Amniotic epithelial cell (primary cell): ENCODE measurements around the gene KRTAP6-1.
A peak's percentile ranks its signal among the peaks of the same experiment; 100 is the strongest.

Experiments
- DNase-seq: peaks from one replicate; pipeline ENCODE4 v3.0.0-alpha.2; 2010; ENCODE audit warnings: low read depth

KRTAP6-1 gene, protein sequence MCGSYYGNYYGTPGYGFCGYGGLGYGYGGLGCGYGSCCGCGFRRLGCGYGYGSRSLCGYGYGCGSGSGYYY

DNA sequence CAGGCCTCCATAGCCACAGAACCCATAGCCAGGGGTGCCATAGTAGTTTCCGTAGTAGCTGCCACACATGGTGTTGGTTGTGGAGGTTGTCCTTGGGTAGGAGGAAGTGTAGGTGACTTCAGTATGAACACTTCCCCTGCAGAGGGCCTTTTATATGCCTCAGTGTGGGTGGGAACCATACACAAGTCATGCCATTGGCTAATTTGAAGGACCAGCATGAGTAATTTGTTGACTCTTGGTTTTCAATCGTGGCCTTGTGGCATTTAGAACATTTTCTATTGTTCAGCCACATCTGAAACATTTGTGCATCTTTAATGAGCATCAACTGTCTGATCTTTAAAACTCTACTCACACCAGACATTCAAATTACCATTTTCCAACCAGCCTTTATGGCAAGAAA lies at the start of gene KRTAP6-1:
Gene KRTAP6-1, minus strand, starts transcription at position 95 of the 400 bp plus-strand sequence. Its CDS starts 26 bp downstream, at position 69.
- DNase-seq, result no peak

DNA sequence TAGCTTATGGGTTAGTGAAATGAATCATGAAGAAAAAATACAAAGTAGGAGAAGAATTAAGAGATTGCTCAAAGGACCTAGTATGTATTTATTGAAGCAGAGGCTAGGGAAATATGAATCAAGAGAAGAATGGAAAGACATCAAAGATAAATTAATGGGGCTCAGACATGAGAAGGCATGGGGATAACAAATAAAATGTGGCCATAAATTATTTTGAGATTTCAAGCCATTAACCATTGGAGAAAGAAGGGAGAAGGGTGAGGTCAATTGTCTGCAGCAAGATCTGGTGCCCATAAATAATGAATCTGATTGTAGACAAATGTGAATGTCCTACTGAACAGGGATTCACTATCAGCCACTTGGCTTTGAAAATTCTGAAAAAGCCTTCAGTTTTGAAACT lies 39.2 kb upstream of the KRTAP6-1 start:
- no peak for DNase-seq

DNA sequence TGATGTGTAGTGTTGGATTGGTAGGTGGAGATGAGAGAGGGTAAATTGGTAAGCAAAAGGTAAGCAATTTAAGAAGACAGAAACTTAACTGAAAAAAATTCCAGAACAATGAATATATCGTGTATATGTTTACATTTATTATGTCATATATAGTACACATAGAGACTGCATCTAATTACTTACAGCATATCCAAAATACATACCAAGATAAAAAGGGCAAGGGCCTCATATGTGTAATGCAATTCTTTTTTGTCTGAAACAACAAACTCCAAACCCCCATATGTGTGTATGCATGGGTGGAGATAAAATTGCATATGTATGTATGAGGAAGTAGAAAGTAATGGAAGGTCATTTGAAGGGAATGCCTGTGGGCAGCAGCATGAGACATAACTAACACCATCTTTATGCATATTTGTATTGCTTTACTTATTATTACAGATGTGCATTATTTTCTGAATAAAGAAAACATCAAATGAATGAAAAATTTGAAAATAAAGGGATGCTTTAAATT lies 33.2 kb upstream of the KRTAP6-1 start:
- DNase-seq, result no peak

DNA sequence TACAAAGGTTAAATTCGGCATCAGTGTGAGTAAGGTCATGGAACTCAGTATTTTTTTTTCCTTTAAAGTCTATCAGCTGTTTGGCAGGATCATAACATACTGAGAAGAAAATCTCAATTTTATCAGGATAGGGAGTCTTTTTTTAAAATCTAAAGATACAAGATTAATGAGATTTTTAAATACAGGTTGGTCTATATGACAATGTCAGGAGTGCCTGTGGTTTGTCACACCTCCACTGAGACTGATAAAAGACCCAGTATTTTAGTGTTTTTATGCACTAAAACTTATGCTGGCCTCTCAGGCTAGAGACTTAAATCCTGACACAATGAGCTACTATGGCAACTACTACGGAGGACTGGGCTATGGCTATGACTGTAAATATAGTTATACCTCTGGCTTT lies 28.8 kb upstream of the KRTAP6-1 start, which contains the start of gene KRTAP20-3:
Gene KRTAP20-3, plus strand, starts transcription at position 301 of the 400 bp plus-strand sequence.
- DNase-seq, result no peak

DNA sequence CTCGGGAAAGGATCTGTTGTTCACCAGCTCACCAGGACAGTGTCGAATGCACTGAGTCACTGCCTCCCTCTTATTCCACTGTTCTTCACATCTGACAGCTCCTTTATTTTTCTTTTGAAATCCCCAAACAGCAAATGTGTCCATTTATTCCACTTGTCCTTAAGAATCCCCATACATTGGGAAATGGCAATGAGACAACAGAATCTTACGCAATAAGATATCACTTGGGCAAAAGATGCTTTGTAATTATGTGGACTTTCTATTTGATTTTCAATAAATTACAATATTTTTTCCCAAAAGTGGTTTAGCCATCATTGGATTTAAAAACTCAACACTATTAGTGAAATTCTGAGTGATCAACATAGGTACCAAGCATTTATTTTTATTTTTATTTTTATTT lies 25.0 kb upstream of the KRTAP6-1 start:
- no peak for DNase-seq

DNA sequence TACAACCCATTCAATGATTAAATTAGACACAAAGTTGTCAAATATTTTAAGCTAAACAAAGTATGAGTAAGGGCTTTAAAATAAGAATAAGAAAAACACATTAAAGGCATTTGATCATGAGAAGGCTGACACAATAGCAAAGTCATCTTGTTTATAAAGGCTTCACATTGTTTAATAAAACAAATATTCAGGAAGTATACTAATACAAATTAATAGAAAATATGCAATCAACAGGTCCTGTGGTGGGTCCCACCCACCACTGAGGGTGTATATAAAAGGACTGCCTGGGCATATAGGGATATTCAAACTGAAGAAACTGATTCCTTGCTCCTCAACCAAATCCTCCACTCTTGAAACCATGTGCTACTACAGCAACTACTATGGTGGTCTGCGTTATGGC lies 21.2 kb upstream of the KRTAP6-1 start, which contains the start of gene KRTAP20-2:
Gene KRTAP20-2, plus strand, starts transcription at position 301 of the 400 bp plus-strand sequence. Its CDS starts 58 bp downstream, at position 359.
- DNase-seq, result no peak

DNA sequence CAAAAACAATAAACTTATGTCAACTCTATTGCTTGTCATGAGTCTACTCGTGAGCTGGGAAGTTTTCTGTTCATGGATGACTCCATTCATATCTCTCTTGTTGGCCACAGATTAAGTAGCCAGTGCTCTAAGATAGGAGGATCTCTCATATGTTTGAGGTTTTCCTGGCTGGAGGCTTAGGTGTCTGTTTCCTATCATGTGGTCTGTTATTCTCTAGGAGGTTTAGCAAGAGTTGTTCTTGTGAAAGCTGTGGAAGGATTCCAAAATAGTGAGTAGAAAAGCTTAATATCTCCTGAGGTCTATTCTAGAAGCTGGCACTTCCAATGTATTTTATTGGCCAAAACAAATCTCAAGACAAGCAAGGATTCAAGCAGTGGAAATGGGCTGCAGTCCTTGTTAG lies 15.5 kb upstream of the KRTAP6-1 start:
- peak; percentile 1 for DNase-seq

DNA sequence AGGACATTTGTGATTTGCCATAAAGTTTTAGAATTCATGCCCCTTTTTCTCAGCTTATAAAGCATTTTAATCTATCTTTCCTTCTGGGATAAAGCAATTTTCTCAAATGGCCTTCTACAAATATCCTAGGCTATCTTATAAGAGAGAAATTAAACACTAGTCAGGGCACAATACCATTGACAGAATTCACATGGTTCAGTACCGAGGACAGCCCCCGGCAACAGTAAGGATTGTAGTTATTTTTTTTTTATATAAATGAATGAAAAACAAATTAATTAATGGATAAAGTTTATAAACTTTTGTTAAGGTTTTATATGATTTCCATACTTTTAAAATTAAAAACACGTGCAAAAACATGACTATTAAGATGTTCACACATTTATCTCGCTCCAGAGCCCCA lies 14.4 kb upstream of the KRTAP6-1 start:
- no peak for DNase-seq

DNA sequence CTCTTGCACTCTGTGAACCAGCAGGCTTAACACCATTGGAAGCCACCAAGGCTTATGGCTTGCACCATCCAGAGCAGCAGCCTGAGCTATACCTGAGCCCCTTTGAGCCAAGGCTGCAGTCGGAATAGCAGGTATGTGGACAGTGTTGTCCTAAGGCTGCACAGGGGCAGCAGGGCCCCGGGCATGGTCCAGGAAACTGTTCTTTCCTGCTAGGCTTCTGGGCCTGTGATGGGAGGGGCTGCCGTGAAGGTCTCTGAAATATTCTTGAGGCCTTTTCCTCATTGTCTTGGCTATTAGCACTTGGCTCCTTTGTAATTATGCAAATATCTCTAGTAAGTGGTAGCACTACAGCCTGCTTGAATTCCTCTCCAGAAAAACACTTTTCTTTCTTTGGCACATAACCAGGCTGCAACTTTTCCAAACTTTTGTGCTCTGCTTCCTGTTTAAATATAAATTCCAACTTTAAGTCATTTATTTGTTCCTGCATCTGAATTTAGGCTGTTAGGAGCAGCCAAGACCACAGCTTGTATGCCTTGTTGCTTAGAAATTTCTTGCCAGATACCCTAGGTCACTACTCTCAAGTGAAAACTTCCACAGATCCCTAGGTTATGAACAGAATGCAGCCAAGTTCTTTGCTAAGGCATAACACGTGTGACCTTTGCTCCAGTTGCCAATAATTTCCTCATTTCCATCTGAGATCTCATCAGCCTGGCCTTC lies 11.9 kb upstream of the KRTAP6-1 start:
- no peak for DNase-seq

DNA sequence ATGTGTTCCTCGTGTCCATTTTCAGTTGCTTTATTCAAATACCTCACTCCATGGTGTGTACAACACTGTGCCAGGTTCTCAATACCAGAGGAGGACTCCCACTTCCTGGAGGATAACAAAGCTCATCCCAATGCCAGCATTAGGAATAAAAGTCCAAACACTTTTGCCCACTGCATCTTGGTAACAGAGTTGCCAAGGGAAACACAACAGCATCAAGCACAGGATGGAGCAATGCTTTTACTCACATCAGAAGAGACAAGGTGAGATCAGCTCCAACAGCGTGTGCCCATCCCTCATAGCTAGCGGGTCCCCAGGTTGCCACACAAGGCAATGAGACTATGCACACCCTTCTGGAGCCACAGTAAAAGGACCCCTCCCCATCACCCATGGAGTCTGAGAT lies 9.6 kb upstream of the KRTAP6-1 start:
- no peak for DNase-seq

DNA sequence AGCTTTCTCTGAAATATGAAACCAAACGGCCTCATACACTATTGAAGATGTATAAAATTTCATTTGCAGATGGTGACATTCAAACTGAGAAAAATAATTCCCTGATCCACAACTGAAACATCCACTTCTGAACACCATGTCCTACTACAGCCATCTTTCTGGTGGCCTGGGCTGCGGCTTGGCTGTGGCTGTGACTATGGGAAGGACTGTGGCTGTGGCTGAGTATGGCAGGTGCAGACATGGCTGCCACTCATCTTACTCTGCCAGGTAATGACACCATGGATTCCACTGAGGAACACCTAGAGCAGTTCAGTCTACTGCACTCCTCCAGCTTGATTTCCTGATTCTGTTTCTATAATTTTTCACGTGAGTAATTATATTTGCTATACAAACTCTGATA lies 6.8 kb upstream of the KRTAP6-1 start, which contains the start of gene KRTAP20-4:
Gene KRTAP20-4, plus strand, starts transcription at position 106 of the 400 bp plus-strand sequence.
- no peak for DNase-seq

DNA sequence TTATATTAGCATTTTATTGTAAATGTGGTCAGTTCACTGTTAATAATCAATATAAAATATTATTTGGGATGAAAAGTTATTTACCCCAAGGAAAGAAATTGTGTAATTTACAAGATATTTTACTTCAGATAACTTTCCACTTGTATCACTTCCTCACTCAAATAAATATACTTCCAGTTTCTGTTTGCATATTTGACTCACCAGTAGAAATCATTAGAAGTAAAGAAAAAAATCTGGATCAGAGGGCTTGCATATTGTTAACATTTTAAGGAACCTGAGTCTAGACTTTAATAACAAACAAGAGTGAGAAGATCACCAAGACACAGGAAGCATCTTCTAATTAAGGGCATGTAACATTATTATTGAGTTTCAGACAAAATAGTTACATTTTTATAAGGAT lies 6.3 kb upstream of the KRTAP6-1 start:
- no peak for DNase-seq

DNA sequence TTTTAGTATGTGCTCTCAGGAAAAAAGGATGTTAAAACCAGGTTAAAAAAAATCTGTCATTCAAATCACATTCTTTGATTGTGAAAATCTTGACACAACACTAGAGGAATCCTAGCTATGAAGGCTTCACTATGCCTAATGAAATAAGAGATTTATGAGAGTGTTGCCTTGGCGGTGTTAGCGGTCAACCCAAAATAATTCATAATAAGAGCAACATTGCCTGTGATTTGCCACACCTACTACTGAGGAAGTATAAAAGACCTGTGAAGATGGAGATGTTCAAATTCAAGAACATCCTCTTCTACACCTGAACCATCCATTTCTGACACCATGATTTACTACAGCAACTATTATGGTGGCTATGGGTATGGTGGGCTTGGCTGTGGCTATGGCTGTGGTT lies 2.4 kb upstream of the KRTAP6-1 start, which contains the start of gene KRTAP20-1:
Gene KRTAP20-1, plus strand, starts transcription at position 301 of the 400 bp plus-strand sequence. Its CDS starts 30 bp downstream, at position 331.
- no peak for DNase-seq

DNA sequence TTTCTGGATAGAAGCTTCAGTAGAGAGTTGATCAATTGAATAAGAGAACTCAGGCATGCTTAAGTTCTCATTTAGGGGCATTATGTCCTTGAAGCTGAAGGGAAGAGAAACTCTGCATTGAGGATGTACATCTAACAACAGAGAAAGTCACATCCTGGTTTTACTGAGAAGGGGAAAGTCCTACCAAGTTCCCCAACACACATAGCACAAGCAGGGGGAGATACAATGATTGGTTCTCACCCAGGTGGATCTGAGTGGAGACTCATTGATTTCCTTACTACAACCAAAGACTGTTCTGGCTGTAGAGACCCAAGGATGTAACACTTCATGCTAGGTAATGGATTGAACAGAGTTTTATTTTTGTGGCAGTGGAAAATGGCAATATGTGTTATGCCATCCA lies 1.5 kb upstream of the KRTAP6-1 start:
- DNase-seq, result no peak

DNA sequence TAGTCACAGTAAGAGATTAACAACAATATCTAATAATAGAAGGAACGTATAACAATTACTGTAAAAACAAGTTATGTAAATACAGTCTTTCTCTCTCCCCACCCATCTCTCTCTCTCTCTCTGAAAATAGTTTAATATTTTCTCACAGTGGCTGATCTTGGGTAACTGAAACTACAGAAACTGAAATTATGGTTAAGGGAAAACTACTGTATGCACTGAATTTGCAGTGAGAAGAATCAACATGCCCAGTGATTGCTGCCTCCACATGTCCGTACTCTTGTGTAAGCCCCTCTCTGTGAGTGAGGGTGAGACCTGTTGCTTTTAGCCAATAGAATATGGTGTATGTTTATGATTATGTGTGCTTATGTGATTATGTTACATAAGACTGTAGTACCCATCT lies 1.6 kb downstream of the KRTAP6-1 start:
- DNase-seq, result no peak

DNA sequence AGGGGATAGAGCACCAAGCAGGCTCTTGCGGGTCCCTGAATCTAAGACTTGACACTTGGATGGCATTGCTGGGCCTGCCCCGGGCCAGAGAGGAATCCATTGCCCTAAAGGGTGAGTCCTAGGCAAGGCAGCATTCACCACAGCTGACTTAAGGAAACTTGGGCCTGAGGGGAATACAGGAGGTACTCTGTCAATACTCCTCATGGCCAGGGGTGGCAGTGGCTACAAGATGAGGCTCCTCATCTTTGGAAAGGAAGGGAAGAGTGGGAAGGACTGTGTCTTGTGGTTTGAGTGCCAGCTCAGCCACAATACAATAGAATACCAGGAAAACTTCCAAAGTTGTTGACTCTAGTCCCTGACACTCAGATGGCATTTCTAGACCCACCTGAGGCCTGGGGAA lies 7.8 kb downstream of the KRTAP6-1 start:
- no peak for DNase-seq

DNA sequence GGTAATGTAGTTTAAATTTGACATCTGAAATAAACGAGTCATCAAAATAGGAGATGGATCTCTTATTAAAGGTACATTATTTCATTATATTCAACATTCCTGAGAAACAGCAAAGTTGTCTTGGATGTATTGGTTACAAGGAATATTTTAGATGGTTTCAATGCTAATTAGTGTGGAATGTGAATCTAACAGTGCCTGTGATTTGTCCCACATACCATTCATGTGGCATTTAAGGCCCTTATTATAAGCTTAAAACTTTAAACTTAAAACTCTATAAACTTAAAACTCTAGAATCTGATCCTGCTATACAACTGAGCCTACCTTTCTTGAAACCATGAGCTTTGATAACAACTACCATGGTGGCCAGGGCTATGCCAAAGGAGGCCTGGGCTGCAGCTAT lies 12.9 kb downstream of the KRTAP6-1 start, which contains the start of gene KRTAP22-1:
Gene KRTAP22-1, plus strand, starts transcription at position 301 of the 400 bp plus-strand sequence.
- no peak for DNase-seq

DNA sequence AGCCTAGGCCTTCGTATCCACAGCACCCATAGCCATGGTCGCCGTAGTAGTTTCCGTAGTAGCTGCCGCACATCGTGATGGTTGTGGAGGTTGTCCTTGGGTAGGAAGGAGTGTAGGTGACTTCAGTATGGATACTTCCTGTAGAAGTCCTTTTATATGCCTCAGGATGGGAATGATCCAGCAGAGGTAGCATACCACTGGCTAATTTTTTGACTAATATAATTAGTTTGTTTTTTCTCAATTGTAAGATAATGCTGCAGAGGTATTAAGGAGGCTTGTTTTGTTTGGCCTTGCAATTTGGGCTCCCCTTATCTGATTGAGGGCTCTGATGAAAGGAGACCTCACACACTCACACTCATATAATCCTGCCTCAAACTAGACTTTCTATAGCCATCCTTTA lies 14.9 kb downstream of the KRTAP6-1 start, which contains the start of gene KRTAP6-2:
Gene KRTAP6-2, minus strand, starts transcription at position 101 of the 400 bp plus-strand sequence. Its CDS starts 28 bp downstream, at position 73.
- DNase-seq, result no peak

DNA sequence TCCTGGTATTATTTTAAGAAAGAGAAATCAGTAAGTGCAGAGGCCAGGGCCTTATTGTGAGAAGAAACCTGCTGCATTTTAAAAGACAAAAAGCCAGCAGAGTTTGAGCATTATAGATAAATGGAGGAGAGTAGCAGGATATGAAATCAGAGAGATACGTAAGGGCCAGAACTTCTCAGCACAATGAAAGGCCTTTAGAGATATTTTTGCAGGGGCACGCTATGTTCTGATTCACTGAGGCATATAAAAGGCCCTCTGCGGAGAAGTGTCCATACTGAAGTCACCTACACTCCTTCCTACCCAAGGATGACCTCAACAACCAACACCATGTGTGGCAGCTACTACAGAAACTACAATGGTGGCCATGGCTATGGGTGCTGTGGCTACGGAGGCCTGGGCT lies 21.6 kb downstream of the KRTAP6-1 start, which contains the start of gene KRTAP6-3:
Gene KRTAP6-3, plus strand, starts transcription at position 301 of the 400 bp plus-strand sequence. Its CDS starts 6 bp downstream, at position 307.
- DNase-seq, result no peak

DNA sequence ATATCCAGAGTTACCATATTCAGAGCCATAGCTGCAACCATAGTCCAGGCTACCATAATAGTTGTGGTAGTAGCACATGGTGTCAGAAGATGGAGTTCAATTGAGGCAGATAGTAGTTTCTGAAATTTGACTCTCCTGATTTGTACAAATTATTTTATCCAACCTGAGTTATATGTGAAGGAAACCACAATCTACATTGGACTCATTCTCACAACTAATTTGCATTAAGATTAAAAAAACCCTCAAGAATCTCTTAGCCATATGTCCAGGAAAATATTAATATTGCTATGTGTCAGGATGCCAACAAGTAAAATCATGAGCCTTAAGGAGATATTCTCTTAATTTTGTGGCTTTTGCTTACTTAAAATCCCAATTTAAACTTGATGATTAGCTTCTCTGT lies 23.4 kb downstream of the KRTAP6-1 start, which contains the start of gene KRTAP22-2:
Gene KRTAP22-2, minus strand, starts transcription at position 101 of the 400 bp plus-strand sequence.
- DNase-seq, result no peak

DNA sequence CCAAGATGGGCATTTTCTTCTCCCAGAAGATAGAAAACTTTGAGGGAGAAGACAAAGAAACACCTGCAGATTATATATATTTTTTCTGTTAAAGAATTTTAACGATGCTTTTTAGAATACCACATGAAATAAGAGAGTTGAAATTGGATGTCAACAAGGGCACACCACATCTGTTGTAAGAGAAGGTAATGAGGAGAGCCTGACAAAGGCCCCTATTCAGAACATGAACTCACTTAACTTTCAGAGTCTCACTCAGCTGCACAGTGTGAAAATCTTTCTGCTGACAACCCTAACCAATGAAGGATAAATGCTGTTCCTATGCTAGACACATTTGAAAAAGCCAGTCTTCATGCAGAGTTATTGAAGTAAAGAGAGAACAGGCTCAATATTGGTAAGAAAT lies 30.9 kb downstream of the KRTAP6-1 start:
- DNase-seq, result no peak

DNA sequence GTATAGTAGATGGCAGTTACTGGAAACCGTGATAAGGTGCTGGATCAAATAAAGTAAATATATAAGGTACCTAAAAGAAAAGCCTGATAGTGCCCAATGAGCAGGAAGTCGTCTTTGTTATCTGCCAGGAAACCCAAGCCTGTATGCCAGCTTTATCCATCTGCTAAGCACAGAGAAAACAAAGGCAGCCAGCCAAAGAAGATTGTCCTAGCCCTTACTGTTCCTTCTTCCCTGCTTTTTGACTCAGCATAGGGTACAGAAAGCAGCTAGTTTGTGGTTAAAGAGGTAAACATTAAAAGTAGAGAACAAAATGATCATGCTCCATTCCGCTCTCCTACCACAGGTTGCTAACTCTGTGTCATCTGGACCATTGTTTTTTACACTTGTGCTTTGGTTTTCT lies 33.6 kb downstream of the KRTAP6-1 start:
- no peak for DNase-seq

DNA sequence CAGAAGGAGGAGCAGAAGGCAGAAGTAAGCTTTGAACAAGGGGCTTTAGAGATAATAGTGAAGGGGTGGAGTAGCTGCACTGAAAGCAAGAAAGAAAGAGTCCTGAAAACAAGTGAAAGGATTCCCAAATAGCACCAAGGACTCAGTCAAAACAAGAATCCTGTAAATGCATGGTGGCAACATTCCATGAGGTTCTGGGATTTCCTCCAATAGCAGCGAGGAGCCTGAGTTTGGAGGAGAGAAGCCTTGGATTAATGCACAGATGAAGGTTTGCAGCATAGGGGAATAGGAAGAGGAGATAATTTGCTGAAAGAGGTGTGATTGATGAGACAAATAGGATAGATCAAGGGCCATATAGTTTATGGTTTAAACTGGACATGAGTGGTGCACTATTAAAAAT lies 34.4 kb downstream of the KRTAP6-1 start:
- no peak for DNase-seq
